Testis (tissue), 3 donors: ENCODE results near the gene PYDC2. TPM values are rescaled to one million over a fixed set of nuclear protein-coding genes. Genes with fewer than 3 reads are reported as not detected.

Source experiments
- DNase-seq: peaks from one replicate; pipeline ENCODE4 v3.0.0-alpha.2; 2019
- H3K27ac ChIP-seq, 2 donors: fragments of 200-600 bp; sonication (generic); one replicate each; pipeline ENCODE4 v1.5.1; 2019
- H3K27me3 ChIP-seq: fragments of 200-600 bp; sonication (generic); one replicate; pipeline ENCODE4 v1.5.1; 2019
- H3K36me3 ChIP-seq: fragments of 200-600 bp; sonication (generic); one replicate; pipeline ENCODE4 v1.5.1; 2017; ENCODE audit warnings: low read depth; ENCODE audit errors: missing control alignments
- H3K4me1 ChIP-seq: fragments of 200-600 bp; sonication (generic); one replicate; pipeline ENCODE4 v1.5.1; 2019
- H3K4me3 ChIP-seq, 2 donors: fragments of 200-600 bp; sonication (generic); one replicate each; pipeline ENCODE4 v1.5.1; 2017 to 2019
- H3K9me3 ChIP-seq: fragments of 200-600 bp; sonication (generic); one replicate; pipeline ENCODE4 v1.5.1; 2017
- CTCF ChIP-seq, 3 experiments: fragments of 450-650 bp in 2 of 3; fragments of 200-600 bp in 1 of 3; sonication (generic) in 1 of 3; IDR thresholded peaks; one replicate each; pipeline ENCODE4 v1.5.1; 2016 to 2019; ENCODE audit warnings: antibody characterized with exemption in 3 of 3, mild to moderate bottlenecking in 2 of 3, moderate library complexity in 1 of 3
- POLR2A ChIP-seq: fragments of 450-650 bp; IDR thresholded peaks from one replicate; pipeline ENCODE4 v1.6.1; 2017; ENCODE audit warnings: antibody characterized with exemption, mild to moderate bottlenecking, moderate library complexity
- WGBS, 2 donors: methylation state at CpG; one replicate each; pipeline ENCODE4 v1.1.5; 2018; 5-methylcytosine and 5-hydroxymethylcytosine counted together
- intact Hi-C: fragments of 100-400 bp; cut with DNase I; formaldehyde crosslinking; loops from one replicate; pipeline ENCODE4 v1.15.1; 2023; ENCODE audit warnings: low total_unique reads
- polyA plus RNA-seq: library from polyadenylated mRNA; stranded (reverse); fragments of 350-450 nt; fragmentation: Illumina TruSeq; extraction: RNeasy Lipid Tissue Mini Kit (QIAGEN cat#74804); gene quantifications from one replicate; pipeline ENCODE4 v1.2.3, GENCODE V29; 2014; ENCODE audit warnings: low read depth, low replicate concordance; ENCODE audit not compliant: insufficient read depth
- total RNA-seq, 2 donors: library from RNA; depleted of rRNA; stranded (reverse); fragments of >200 nt; gene quantifications; one replicate each; pipeline ENCODE4 v1.2.3, GENCODE V29; 2016

The PYDC2 gene
- total and polyA plus RNA-seq, 3 donors from 2014 or later = not detected

GRCh38 chr3:191428177-191428576, 32.8 kb upstream of the PYDC2 start:
- TF ChIP-seq CTCF (IDR thresholded peaks at IDR 0.05) = no peak
- TF ChIP-seq POLR2A = no peak
- Histone ChIP-seq H3K9me3 (no peaks in the 10 kb centered on the region), H3K4me3 (no peak overlapping the region), H3K27me3 (no peaks in the 10 kb centered on the region), H3K27ac (no peak overlapping the region), H3K36me3 (no peaks in the 10 kb centered on the region), H3K4me1 (no peaks in the 10 kb centered on the region)
- intact Hi-C loops = no loop called here
- WGBS, 2 donors = 93 to 95% methylated on average over 1 of the region's 1 CpG
- no peak for DNase-seq

- no peak overlapping the region for H3K27ac ChIP-seq
- no peaks in the 10 kb centered on the region for H3K27me3 ChIP-seq
- H3K36me3 ChIP-seq = no peaks in the 10 kb centered on the region
- intact Hi-C loops = no loop called here
- no peak for DNase-seq
- H3K4me3 ChIP-seq = no peak overlapping the region
- H3K4me1 ChIP-seq = no peaks in the 10 kb centered on the region
- 58 to 69% methylated on average over 4 of the region's 4 CpGs for WGBS, 2 donors
- H3K9me3 ChIP-seq = no peaks in the 10 kb centered on the region
- TF ChIP-seq CTCF (IDR thresholded peaks at IDR 0.05) (no peak), POLR2A (no peak)
Observed at GRCh38 chr3:191430103-191430502, 30.9 kb upstream of the PYDC2 start.

DNA sequence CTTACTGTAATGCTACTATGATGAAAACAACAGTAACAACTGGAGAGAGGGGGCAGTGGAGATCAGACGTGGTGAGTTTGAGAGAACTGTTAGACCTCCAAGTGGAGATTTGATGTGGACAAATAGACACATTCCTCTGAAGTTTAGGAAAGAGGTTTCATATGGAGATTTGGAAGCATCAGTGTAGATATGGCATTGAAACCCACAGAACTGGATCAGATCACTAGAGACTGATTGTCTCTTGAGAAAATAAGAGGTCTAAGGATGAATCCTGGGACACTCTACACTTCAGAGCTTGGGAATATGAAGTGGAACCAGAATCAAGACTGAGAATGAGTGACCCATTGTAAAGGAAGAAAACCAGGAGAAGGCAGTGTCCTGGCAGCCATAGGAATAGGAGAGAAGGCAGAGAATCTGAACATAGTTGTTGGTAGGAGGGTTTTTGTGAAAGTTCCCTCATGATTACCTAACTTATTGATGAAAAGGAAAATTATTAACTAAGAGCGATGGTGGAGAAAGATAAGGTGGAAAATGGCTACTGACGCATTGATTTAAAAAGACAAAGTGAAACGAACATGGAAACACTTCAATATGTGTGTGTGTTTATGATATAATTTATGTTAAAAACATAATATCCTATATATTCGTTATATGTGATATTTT, 29.7 kb upstream of the PYDC2 start:
- TF ChIP-seq POLR2A (no peak), CTCF (IDR thresholded peaks at IDR 0.05) (no peak)
- Histone ChIP-seq H3K9me3 (no peaks in the 10 kb centered on the region), H3K36me3 (no peaks in the 10 kb centered on the region), H3K4me3 (no peak overlapping the region), H3K4me1 (no peaks in the 10 kb centered on the region), H3K27ac (no peak overlapping the region), H3K27me3 (no peaks in the 10 kb centered on the region)
- intact Hi-C loops = no loop called here
- no peak for DNase-seq
- WGBS, 2 donors = 69 to 74% methylated on average over 5 of the region's 5 CpGs

DNA sequence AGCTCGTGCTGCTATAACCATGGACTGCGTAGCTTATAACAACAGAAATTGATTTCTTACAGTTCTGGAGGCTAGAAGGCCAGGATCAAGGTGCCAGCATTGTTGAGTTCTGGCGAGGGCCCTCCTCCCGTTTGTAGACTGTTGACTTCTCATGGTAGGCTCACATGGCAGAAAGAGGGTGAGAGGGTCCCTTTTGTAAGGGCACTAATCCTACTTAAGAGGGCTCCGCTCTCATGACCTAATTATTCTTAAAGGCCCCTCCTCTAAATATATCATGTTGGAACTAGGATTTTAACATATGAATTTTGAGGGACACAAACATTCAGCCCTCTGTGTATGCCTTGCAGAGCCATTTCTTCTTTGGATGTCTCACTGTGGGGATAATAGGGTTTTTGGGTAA, 28.8 kb upstream of the PYDC2 start:
- Histone ChIP-seq H3K4me3 (no peak overlapping the region), H3K9me3 (no peaks in the 10 kb centered on the region), H3K27me3 (no peaks in the 10 kb centered on the region), H3K27ac (no peak overlapping the region), H3K4me1 (no peaks in the 10 kb centered on the region), H3K36me3 (no peaks in the 10 kb centered on the region)
- intact Hi-C loops = no loop called here
- TF ChIP-seq CTCF (IDR thresholded peaks at IDR 0.05) (no peak), POLR2A (no peak)
- DNase-seq = no peak
- 92 to 93% methylated on average over 5 of the region's 5 CpGs for WGBS, 2 donors

- Histone ChIP-seq H3K27me3 (no peaks in the 10 kb centered on the region), H3K4me3 (no peak overlapping the region), H3K4me1 (no peaks in the 10 kb centered on the region), H3K9me3 (no peaks in the 10 kb centered on the region), H3K27ac (no peak overlapping the region), H3K36me3 (no peaks in the 10 kb centered on the region)
- TF ChIP-seq POLR2A = no peak
- TF ChIP-seq CTCF (IDR thresholded peaks at IDR 0.05) = no peak
- no peak for DNase-seq
- WGBS, 2 donors = 83 to 85% methylated on average over 1 of the region's 1 CpG
- intact Hi-C loops = no loop called here
Observed at GRCh38 chr3:191434024-191434423, 26.9 kb upstream of the PYDC2 start.
